GM12865 (cell line): Measurements from ENCODE around the gene GHR.

Experiments
- DNase-seq: peaks from one replicate; pipeline ENCODE4 v3.0.0; 2010; ENCODE audit warnings: low read depth
- H3K4me3 ChIP-seq: 2 replicates; pipeline ENCODE4 v1.5.1; 2011; ENCODE audit warnings: mild to moderate bottlenecking, low read depth, low read length, control low read depth
- CTCF ChIP-seq: IDR thresholded peaks from 2 replicates; pipeline ENCODE4 v1.5.1; 2011; ENCODE audit warnings: low read length, control low read depth, low read depth, inconsistent platforms; ENCODE audit not compliant: insufficient read depth; ENCODE audit errors: missing control alignments

GHR gene

GRCh38 chr5:42498000-42498399 lies 74.8 kb downstream of the GHR start:
- no peak for TF ChIP-seq CTCF
- no peak for DNase-seq
- H3K4me3 ChIP-seq: no peak overlapping the region

GRCh38 chr5:42499016-42499415 lies 75.8 kb downstream of the GHR start:
- DNase-seq: no peak
- H3K4me3 ChIP-seq: no peak overlapping the region
- TF ChIP-seq CTCF: no peak

- H3K4me3 ChIP-seq: no peak overlapping the region
- no peak for DNase-seq
- TF ChIP-seq CTCF: no peak
Observed at GRCh38 chr5:42500003-42500599, 76.9 kb downstream of the GHR start.

GRCh38 chr5:42502613-42503470 lies 79.6 kb downstream of the GHR start:
- DNase-seq: no peak
- TF ChIP-seq CTCF: no peak
- H3K4me3 ChIP-seq: no peak overlapping the region

- TF ChIP-seq CTCF: no peak
- DNase-seq: no peak
- H3K4me3 ChIP-seq: no peak overlapping the region
Observed at GRCh38 chr5:42506662-42507061, 83.4 kb downstream of the GHR start.

- no peak overlapping the region for H3K4me3 ChIP-seq
- TF ChIP-seq CTCF: no peak
- DNase-seq: no peak
Observed at GRCh38 chr5:42507451-42508097, 84.3 kb downstream of the GHR start.
